NCI-H187 treated with DMSO at 0.1 percent for 48 hours (cell line): Measurements from ENCODE around the gene KCP.

Source experiments
- DNase-seq: peaks from one replicate; lab custom pipeline; 2025; lab: John Stamatoyannopoulos, UW

Gene KCP

GRCh38 chr7:128858380-128859231, 51.9 kb downstream of the KCP start:
- DNase-seq = no peak

- no peak for DNase-seq
Observed at GRCh38 chr7:128856001-128856718, 54.3 kb downstream of the KCP start.

GRCh38 chr7:128855559-128855958, 55.0 kb downstream of the KCP start:
- no peak for DNase-seq

GRCh38 chr7:128854396-128854795, 56.1 kb downstream of the KCP start:
- no peak for DNase-seq

- no peak for DNase-seq
Observed at GRCh38 chr7:128853799-128854198, 56.7 kb downstream of the KCP start.

- DNase-seq = no peak
Observed at GRCh38 chr7:128852537-128853254, 57.8 kb downstream of the KCP start.

- DNase-seq = no peak
Observed at GRCh38 chr7:128849804-128850490, 60.6 kb downstream of the KCP start.

- no peak for DNase-seq
Observed at GRCh38 chr7:128849156-128849515, 61.4 kb downstream of the KCP start.

- no peak for DNase-seq
Observed at GRCh38 chr7:128848289-128849155, 62.0 kb downstream of the KCP start.

GRCh38 chr7:128847721-128848211, 62.7 kb downstream of the KCP start:
- DNase-seq = no peak

- no peak for DNase-seq
Observed at GRCh38 chr7:128846781-128847444, 63.6 kb downstream of the KCP start.

GRCh38 chr7:128845987-128846386, 64.5 kb downstream of the KCP start:
- DNase-seq = no peak

- DNase-seq = no peak
Observed at GRCh38 chr7:128845475-128845874, 65.0 kb downstream of the KCP start.

- no peak for DNase-seq
Observed at GRCh38 chr7:128844777-128845311, 65.7 kb downstream of the KCP start.

- DNase-seq = no peak
Observed at GRCh38 chr7:128843938-128844621, 66.4 kb downstream of the KCP start.

- DNase-seq = no peak
Observed at GRCh38 chr7:128842674-128843641, 67.6 kb downstream of the KCP start.

GRCh38 chr7:128841921-128842673, 68.4 kb downstream of the KCP start:
- no peak for DNase-seq
